ENCODE measurements around the gene LARGE2. TPM values are rescaled to one million over a fixed set of nuclear protein-coding genes. Genes with fewer than 3 reads are reported as not detected.
A peak's percentile ranks its signal among the peaks of the same experiment; 100 is the strongest.

LARGE2 gene
- total and polyA plus RNA-seq, 10 donors = 2.5 to 18.8 (median 6.2) TPM

DNA sequence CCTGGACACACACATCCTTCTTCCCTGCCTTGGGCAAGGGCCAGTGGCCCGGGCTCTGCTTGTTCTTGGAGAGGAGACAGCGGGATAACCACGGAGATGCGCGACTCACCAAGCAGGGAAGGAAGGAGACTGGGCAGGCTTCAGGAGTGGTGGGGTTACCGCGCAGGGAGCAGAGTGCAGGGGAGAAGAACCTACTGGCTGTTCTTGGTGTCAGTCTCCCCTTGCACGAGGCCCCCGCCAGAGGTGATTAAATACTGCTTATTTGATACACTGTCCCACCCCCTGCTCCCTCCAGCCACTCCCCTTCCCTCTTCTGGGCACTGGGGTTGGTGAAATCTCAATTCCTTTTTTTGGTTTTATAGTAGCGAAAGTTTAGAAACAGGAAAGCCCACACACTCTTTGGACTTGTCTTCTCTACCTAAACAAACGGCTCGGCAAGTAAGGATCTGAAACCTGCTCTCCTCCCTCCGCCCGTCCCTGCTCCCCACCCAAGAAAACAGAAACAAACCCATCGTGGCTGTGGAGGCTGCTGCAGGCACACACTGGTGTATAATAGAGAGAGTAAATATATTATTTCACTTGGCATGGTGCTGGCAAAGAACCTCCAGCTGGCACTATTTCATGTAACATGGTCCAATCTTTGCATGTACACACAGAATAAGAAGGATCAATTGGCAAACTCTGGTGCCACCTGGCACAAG lies 10.8 kb downstream of the LARGE2 start:
- 58 to 65% (median 63%) methylated on average over 15 of the region's 15 CpGs for WGBS, 5 donors
- peak overlapping the region in 5 of 8 donors; percentile 27 to 86 (median 78) for H3K27ac ChIP-seq
- TF ChIP-seq POLR2AphosphoS5 (IDR thresholded peaks at IDR 0.05) (peak; percentile 51 to 65 (median 65)), POLR2A (IDR thresholded peaks at IDR 0.05) (peak in 1 of 3 donors; percentile 6)
- TF ChIP-seq, protein P1, sequence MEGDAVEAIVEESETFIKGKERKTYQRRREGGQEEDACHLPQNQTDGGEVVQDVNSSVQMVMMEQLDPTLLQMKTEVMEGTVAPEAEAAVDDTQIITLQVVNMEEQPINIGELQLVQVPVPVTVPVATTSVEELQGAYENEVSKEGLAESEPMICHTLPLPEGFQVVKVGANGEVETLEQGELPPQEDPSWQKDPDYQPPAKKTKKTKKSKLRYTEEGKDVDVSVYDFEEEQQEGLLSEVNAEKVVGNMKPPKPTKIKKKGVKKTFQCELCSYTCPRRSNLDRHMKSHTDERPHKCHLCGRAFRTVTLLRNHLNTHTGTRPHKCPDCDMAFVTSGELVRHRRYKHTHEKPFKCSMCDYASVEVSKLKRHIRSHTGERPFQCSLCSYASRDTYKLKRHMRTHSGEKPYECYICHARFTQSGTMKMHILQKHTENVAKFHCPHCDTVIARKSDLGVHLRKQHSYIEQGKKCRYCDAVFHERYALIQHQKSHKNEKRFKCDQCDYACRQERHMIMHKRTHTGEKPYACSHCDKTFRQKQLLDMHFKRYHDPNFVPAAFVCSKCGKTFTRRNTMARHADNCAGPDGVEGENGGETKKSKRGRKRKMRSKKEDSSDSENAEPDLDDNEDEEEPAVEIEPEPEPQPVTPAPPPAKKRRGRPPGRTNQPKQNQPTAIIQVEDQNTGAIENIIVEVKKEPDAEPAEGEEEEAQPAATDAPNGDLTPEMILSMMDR (IDR thresholded peaks at IDR 0.05 in 8 of 11, conservative IDR thresholded peaks at IDR 0.05 in 3 of 11) = no peak
- H3K4me1 ChIP-seq = peaks cover 17 to 98% (median 66%) of the 10 kb centered on the region in 6 donors
- no peaks in the 10 kb centered on the region for H3K9me3 ChIP-seq
- peak overlapping the region in 6 of 8 donors; percentile 12 to 60 (median 28) for H3K4me3 ChIP-seq
- intact Hi-C loops (cut with DNase I; ENCODE audit: low total_unique reads) = no loop called here
- DNase-seq = peak; percentile 86
- no peaks in the 10 kb centered on the region for H3K27me3 ChIP-seq (replicated peaks in 1 of 7)
- peaks cover 3 to 83% (median 49%) of the 10 kb centered on the region in 6 donors for H3K36me3 ChIP-seq

DNA sequence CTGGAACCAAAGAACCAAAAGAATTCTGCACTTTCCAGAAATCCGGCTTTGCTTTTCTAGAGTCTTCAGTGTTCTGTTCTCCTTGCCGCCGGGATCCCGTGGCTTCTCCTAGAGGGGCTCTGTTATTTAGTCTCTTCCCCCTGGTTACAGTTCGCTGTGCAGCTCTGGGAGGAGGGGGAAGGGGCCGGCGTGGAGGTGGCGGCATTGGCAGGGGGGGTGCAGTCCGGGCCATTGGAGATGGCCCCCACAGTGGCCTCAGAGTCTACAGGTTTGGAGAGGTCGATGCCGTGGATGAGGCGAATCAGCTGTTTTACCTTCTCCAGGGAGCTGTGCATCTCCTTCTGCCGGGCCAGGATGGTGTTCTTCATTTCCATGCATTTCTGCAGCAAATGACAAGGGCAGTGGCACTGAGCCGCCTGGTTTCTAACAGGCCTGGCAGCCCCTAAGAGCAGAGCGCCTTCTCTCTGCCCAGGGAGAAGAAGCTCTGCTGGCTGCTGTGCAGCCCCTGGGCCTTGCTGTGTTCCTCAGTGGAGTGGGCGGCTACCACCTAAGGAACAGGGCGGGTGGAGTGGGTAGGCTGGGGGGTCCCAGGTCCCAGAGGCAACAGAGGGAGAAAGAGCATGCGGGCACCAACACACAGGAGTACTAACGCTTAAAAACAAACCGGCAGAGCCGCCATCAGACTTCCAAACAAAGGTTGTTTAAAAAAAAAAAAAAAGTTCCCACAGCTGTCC lies 11.6 kb downstream of the LARGE2 start:
- peak overlapping the region in 3 of 8 donors; percentile 30 to 60 (median 41) for H3K4me3 ChIP-seq
- peak overlapping the region in 5 of 8 donors; percentile 8 to 86 (median 37) for H3K27ac ChIP-seq
- WGBS, 5 donors = 87 to 92% (median 92%) methylated on average over 21 of the region's 21 CpGs
- H3K27me3 ChIP-seq (replicated peaks in 1 of 7) = no peaks in the 10 kb centered on the region
- peaks cover 3 to 91% (median 50%) of the 10 kb centered on the region in 6 donors for H3K36me3 ChIP-seq
- intact Hi-C loops (cut with DNase I; ENCODE audit: low total_unique reads) = no loop called here
- H3K4me1 ChIP-seq = peaks cover 17 to 94% (median 62%) of the 10 kb centered on the region in 6 donors
- TF ChIP-seq POLR2AphosphoS5 (IDR thresholded peaks at IDR 0.05) = peak in 1 of 3 donors; percentile 31
- TF ChIP-seq, protein P1 (IDR thresholded peaks at IDR 0.05 in 8 of 11, conservative IDR thresholded peaks at IDR 0.05 in 3 of 11) = no peak
- TF ChIP-seq POLR2A (IDR thresholded peaks at IDR 0.05) = no peak
- DNase-seq = peak; percentile 76
- no peaks in the 10 kb centered on the region for H3K9me3 ChIP-seq

DNA sequence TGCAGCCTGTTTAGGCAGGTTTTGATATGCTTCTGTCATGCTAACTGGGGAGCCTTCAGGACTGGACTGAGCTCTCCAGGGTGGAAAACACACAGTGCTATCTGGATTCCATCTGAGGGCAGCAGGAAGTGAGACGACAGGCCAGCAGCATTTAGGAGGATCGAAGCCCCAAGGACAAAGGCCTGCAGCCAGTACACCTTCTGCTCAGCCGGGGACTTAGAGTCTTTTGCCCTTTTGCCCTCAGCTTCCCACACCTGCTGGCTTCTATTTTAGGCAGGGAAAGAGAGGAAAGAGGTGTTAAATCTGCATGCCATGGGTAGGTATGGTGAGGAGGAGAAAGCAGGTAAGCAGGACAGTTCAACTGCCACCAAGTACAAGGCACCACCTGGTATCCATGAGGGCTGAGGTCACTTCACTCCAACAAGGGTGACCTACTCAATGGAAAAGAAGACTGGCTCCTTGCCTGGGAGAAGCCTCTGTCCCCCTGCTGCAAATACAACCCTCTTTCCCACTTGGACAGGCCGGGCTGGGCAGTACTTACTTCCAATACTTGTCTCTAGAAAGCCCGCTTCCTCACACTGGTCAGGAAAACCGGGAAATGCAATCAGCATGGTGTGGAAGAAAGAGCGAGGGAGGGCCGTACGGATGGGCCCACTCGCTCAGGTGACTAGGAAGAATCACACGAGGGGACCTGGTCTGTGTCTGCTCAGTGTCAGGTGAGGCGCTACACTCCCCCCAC lies 12.3 kb downstream of the LARGE2 start:
- Histone ChIP-seq H3K27me3 (replicated peaks in 1 of 7) (no peaks in the 10 kb centered on the region), H3K9me3 (no peaks in the 10 kb centered on the region), H3K36me3 (peaks cover 3 to 98% (median 50%) of the 10 kb centered on the region in 6 donors), H3K27ac (peak overlapping the region in 3 of 8 donors; percentile 35 to 86 (median 80)), H3K4me1 (peaks cover 15 to 94% (median 56%) of the 10 kb centered on the region in 6 donors), H3K4me3 (no peak overlapping the region)
- DNase-seq = no peak
- intact Hi-C loops (cut with DNase I; ENCODE audit: low total_unique reads) = no loop called here
- TF ChIP-seq POLR2A (IDR thresholded peaks at IDR 0.05) = no peak
- TF ChIP-seq, protein P1 (IDR thresholded peaks at IDR 0.05 in 8 of 11, conservative IDR thresholded peaks at IDR 0.05 in 3 of 11) = no peak
- TF ChIP-seq POLR2AphosphoS5 (IDR thresholded peaks at IDR 0.05) = no peak
- 83 to 92% (median 86%) methylated on average over 12 of the region's 12 CpGs for WGBS, 5 donors
